NT2/D1 (cell line): Measurements from ENCODE around the gene LRRC36.

Experiments
- SUZ12 ChIP-seq: IDR thresholded peaks from 2 replicates; pipeline ENCODE4 v1.6.1; 2011; ENCODE audit not compliant: insufficient read length, insufficient read depth; ENCODE audit errors: extremely low read depth
- YY1 ChIP-seq: IDR thresholded peaks from 2 replicates; pipeline ENCODE4 v1.6.1; 2011; ENCODE audit not compliant: insufficient read length, insufficient read depth
- ZNF274 ChIP-seq: IDR thresholded peaks from 2 replicates; pipeline ENCODE4 v1.6.1; 2011; ENCODE audit warnings: mild to moderate bottlenecking, low read depth, low read length

GRCh38 chr16:67400901-67401300, 74.3 kb downstream of the LRRC36 start:
- TF ChIP-seq SUZ12: no peak
- TF ChIP-seq YY1: no peak
- TF ChIP-seq ZNF274: no peak
